Measurements from ENCODE around the gene DDX56.
"Not testable (repeated sequence)": the region's sequence is repeated elsewhere in the genome, so short reads cannot be mapped to it uniquely, and the experiment has no call there.

The DDX56 gene

DNA sequence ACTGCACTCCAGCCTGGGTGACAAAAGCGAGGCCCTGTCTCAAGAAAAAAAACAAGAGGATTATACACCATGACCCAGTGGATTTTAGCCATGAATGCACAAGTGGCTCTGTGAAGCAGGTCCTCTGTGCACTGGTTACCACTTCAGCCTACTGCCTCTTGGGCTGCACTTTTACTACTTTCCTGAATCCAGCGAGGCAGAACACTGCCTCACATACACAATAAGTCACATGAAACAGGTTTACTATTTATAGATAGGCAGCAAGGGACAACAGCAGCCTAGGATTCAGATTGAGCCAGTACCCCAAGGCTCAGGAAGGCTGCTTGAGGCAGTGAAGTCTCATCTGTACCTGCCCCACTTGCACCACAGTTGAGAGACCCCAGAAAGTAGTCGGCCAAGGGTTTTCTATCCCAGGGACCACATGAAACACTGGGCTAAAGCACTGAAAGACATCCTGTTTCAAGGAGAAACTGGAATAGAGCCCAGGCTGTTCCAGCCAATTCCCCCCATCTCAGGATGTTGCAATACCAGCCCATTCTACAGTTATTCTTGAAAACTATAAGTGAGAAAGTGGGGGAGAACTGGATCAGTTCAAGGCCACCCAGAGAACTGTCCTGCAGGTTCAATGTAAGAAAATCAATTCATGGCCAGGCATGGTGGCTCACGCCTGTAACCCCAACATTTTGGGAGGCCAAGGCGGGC, 22.4 kb upstream of the DDX56 start:
- DNase-seq, result no peak

DNA sequence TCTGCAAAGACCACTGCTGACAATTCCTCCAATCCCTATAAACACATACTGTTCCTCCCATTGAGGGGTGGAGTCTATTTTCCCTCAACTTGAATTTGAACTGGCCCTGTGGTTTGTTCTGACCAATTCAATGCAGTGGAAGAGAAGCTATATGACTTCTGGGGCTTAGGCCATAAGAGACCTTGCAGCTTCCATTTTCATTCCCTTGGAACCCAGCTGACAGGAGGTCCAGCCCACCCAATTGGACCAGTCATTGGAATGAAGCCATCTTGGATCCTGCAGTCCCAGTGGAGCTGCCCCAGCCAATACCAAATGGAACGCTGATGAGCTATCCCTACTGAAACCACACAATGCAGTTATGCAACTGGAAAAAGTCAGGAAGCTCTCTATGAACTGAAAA, 17.2 kb upstream of the DDX56 start:
- DNase-seq, result no peak

DNA sequence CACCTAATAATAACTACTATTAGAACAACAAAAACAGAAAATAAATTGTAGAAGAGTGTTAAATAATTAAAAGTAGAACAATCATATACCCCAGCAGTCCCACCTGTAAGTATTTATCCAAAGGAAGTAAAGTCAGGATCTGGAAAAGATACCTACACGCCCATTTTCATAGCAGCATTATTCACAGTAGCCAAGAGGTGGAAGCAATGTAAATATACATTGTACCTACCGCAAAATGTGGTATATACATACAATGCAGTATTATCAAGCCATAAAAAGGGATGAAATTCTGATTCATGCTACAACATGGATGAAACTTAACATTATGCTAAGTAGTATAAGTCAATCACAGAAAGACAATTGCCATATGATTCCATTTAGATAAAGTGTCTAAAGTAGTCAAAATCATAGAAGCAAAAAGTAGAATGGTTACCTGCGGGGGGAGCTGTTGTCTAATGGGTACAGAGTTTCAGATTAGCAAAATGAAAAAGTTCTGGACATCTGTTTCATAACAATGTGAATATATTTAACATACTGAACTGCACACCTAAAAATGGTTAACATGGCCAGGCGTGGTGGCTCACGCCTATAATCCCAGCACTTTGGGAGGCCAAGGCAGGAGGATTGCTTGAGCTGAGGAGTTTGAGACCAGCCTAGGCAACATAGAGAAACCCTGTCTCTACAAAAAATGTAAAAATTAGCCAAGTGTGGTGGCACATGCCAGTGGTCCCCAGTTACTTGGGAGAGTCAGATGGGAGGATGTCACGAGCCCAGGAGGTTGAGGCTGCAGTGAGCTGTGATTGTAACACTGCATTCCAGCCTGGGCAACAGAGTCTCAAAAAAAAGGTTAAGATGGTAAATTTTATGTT, 14.4 kb upstream of the DDX56 start:
- DNase-seq, result peak; percentile 70

DNA sequence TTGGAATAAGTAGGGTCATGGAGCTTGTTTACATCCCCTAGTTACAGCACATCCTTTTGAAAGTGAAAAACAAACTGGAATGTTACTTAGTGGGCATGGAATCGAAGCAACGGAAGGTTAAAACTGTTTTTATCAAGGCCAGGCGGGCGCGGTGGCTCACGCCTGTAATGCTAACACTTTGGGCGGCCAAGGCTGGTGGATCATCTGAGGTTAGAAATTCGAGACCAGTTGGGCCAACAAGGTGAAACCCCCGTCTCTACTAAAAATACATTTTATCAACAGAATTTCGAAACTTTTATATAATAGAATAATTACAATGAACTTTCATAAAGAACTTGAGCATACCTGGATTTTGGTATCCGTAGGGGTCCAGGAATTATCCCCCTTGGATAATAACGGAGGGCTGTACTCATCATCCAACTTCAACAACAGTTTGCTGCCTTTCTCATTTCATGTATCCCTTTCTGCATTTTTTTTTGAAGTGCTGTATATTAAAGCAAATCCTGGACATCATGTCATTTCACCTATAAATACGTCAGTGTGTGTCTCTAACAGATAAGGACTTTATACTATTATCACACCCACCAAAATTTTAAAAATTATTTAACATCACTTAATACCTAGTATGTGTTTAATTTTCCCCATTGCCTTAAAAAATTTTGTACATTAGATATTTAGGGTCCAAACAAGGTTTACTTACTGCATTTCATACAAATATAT, 9.6 kb upstream of the DDX56 start:
- no peak for DNase-seq

DNA sequence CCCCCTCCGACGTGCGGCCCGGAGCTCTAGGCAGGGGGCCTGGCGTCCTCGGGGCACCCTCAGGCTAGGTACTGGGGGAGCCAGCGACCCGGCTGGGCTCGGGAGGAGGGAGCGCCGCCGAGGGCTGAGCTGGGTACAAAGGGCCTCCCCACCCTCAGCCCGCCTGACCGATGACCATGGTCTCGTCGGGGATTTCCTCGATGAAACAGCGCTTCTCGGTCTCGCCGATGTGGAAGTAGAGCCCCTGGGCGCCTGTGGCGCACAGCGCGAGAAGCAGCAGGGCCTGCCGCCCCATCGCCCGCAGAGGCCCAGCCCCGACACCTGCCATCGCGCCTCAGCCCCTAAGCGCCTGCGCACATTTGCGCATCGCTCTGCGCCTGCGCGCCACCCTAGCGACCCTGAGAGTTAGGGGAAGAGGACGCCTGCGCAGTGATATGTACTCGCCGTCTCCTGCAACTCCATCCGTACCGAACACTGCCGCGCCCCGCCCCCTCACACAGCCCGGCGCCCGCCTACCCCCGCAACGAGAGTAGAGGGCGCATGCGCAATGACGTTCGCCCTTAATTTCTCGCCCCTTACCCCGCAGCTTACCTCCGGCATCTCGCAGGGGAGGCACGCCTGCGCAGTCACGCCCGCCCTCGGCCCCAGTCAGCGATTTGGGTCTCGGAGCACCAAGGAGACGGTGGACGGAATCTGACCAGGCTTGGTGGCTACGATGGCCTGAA, 8.3 kb upstream of the DDX56 start, which contains the start of gene TMED4:
TMED4 (minus strand) TSS at position 353 of the 725 bp plus-strand sequence; CDS start at position 328, 25 bp downstream.
- peak; percentile 100 for DNase-seq

DNA sequence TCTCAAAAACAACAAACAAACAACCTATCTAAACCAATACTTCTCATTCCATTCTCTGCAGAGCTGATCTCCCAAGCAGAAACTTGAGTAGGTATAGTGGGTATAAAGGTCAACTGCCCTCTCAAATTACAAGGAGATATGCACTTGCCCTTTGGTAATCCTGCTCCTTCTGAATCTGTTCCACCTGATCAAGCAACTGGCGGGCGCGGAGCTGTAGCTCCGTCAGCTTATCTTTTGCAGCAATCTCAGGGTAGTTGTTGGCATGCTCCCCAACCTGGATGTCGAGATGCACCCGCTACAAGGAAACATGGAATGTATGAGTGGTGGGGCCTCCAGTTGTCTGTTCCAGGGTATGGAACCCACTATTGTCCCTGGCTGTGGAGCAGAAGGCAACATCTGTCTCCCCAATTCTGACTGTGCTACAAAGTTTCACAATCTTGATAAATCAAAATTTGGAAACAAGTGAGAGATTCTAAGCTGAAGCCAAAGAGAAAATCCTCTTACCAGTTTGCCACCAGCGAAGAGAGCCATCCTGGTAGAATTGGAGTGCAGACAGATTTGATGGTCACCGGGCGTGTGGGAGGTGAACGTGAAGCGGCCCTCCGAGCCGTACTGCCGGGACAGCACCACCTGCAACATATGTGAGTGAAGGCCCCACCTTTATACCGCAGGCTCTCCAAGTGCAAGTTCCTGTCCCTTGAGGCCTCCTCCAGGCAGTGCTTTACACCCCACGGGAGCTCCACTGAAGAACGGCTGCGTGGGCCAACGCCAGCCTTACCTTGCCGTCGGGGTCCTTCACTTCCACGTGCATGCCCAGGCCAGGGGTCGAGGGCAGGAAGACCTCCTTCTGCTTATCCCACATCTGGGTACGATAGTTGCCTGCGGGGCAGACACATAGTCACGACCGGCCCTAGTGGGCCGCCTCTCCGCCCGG, 7.5 kb upstream of the DDX56 start:
- peak; percentile 58 for DNase-seq

DNA sequence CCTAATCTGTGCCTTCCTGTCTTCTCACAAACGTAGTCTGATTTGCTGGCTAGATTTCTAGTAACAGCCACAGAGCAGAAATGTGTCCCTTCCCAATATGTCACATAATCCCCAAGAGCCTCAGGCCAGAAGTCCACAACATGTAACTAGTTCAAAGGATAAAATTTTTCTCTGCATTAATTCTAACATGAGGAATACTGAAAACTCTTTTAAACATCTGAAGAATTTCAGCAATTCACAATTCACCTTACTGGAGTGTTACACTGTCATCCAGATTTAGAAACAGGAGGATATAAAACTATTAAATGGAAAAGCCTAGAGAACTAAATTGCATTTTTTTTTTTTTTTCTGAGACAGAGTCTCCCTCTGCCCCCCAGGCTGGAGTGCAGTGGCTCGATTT, 2.5 kb upstream of the DDX56 start:
- DNase-seq, result no peak

DNA sequence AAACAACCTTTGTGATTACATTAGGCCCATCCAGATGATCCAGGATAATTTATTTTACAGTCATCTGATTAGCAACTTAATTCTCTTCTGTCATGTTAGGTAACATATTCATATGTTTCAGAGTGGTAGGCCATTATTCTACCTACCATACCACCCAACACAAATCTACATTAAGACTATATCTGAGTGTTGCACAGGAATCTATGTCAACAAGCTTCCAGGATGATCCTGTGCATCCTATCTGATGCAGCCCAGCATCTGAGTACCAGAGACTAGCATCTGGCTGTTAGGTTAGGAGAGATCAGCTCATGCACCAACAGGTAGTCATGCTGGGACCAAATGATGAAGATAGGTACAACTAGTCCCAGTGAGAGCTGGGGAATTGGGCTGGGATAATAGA, 1.3 kb upstream of the DDX56 start:
- no peak for DNase-seq

DNA sequence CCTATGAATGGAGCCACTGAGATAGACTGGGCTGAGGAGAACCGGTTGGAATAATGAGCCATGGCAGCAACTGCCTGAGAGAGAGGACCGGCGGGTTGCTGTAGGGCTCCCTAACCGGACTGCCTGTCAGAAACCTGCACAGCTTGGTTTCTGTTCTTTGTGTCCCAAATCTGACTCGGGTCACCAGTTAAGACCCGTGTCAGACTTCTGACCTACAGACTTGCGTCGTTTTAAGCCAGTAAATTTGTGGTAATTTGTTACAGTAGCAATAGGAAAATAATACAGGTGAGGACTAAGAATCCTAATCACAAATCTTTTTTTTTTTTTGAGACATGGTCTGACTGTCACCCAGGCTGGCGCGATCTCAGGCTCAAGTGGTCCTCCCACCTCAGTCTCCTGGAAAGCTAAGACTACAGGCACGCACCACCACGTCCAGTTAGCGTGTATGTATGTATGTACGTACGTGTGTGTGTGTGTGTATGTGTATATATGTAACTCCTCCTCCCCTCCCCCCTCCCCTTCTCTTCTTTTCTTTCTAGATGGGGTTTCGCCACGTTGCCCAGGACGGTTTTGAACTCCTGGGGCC, 672 bp upstream of the DDX56 start:
- no peak for DNase-seq

DNA sequence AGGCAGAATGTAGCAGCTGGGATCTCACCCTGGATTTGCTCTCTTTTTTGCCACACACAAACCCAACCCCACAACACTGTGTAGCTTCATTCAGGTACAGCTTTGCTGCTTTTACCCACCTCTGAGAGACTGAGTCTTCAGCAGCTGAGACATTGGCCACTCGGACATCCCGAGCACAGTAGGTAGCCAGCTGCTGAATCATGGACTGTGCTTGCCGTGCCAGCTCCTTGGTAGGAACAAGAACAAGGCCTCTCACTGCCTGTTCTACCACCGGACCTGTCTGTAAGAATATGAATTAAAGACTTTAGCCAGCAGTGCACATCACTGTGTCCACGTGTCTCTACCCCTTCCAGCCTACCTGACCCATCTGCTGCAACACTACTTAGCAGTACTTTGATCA, 937 bp downstream of the DDX56 start:
- no peak for DNase-seq

DNA sequence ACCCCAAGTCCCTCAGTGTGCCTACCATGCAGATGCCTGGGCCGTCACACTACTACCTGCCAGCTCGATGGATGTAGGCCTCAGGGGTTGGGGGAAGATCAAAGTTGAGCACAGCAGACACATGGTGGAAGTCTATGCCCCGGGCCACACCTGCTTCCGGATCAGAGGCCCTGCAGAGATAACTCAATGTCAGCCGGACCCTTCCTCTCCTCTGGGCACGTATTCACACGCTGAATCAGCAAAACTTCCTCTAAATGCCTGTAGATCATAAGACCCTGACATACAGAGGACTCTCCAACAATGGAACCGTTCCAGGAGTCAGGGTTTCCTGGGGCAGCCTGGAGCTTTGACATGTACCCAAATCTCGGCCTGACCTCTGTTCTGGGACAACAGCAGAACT, 3.7 kb downstream of the DDX56 start:
- no peak for DNase-seq

DNA sequence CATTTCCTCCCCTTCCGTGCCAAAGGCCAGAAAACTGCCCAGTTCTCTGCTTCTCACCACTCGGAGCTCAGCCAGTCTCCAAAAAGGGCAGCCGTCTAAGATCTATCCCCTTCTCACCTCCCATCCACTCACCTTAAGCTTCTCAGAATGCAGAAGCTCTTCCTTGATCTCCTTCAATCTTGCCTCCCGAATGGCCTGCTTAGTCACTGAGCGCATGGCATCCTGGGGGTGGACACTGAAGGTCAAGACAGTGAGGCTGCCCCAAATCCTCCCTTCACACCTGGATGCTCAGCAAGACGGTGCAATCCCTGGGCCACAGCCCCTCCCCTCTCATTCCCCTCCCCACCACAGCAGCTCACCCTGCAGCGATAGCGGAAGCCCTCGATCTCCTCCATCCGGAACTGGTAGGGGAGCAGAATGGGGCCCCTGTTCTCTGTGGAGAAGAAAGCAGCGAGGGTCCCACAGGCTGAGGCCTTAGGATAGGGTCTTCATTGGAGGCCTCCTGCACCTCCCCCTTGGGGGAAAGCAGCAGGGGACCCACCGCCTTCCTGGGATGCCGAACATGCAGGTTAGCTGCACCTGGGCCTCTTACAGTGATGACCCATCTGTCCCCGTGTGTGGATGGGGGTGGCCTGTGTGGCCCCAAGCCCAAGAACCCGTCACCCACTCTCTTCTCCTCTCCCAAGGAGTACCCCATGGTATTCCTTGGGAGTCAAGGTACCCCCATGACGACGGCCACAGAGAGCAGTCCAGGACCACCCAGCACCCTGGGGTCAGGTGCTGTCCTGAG, 4.7 kb downstream of the DDX56 start:
- DNase-seq, result no peak

DNA sequence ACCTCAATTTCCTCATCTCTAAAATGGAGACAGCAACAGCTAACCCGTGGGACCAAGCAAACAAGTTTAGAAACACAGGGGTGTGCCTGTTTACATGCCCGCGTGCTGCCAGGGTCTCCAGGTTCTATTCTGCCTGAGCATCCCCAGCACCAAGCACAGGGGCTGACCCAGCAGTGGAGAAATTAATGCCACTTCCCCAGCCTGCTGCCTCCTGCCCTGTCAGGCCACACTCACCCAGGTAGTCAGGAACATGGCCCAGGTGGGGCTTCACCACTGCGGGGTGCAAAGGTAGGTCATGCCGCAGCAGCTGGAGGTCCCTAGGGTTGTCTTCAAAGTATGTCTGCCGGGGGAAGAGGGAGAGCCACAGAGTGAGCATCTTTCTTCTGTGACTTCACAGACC, 5.8 kb downstream of the DDX56 start:
- DNase-seq, result no peak

DNA sequence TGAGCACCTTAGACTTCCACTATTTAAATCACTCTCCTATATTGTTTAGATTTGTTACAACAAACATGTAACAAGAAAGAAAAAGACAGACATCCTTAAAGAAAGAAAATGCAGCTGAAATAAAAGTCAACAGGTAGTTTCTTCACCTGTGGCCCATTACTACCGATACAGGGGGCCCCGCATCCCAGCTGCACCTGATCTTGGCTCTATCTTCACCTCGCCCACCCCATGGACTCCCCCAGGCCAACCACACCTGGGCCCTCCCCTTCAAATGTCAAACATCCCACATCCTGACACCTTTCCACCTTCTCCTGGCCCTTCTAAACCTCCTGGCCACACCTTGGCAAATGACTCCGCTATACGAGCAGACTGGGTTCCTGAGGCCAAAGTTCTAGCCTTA, 7.0 kb downstream of the DDX56 start:
- DNase-seq, result no peak

DNA sequence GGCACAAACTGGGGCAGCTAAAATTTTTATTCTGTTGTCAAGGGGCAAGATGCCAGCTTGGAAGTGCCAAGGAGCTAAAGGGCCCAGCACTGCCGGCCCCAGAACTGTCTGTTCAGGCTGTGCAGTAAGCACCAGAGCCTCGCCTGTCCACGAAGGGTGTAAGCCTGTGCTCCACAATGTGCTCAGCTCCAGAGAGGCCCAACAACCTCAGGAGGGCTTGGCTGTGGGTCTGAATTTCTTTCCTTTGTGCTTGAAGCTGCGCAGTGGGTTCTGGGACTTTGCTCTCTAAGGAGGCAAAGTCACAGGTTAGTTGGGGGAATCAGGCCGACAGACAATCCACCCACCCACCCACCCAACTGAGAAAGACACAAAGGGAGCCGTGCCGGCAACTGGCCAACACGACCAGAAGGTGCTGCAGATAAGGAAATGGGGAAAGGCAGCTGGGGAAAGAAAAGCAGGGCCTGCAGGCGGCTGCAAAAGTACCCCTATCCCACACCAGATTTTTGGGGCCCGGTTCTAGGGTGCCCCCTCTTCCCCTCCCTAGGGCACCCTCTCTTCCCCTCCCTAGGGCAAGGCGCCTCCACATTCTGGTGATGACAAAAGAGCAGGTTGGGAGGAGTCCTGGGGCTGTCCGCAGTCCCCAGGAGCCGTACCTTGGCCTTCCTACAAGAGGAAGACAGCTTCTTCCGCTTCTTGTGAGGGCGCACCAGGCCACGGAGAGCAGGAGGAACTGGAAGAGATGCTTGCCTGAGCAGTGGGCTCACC, 7.7 kb downstream of the DDX56 start:
- no peak for DNase-seq

DNA sequence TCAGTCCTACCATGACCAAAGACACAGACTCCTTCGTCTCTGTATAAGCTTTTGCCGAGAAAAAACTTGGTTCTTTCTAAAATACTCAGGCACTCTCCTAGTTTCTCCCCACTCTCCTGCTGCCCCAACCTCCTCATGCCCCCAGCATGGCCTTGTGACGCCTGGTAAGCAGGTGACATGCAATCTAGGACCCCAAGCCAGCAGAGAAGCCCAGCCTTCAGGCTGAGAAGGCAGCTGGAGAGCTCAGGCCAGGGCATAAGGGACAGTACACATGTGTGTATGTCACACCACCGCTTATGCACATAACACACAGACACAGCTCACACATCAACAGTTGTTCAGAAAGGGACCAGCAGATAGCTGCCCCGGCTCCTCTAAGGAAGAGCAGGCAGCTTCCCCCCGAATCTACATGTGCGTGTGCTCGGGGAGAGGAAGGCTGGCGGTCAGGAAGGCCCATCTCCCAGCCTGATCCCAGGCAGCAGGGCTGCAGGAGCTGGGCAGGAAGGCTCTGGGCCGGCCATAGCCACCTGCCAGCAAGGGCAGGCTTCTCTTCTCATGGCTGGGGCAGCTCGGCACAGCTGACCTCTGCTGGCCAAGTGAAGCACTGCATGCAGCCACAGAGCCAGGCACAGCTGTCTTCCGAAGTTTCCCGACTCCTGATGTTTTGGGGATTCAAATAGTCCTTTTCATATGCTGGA, 8.5 kb downstream of the DDX56 start:
- DNase-seq, result peak; percentile 76

DNA sequence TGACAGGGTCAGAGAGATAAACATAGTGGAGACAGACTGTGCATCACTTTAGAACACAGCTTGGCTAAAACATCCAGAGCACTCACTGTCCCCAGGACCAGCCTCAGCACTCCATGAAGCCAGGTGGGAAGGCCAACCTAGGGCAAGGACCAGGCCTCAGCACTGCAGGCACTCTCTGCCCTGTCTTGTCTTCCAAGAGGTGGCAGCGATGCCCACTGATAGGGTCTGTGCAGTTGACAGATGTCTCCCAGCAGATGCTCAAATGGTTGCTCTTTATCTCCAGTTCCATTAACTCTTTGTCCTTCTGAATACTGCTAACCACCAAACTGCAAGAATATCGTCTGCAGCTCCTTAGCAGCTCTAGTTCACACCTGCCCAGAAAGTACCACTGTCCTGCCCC, 9.1 kb downstream of the DDX56 start:
- DNase-seq, result no peak

DNA sequence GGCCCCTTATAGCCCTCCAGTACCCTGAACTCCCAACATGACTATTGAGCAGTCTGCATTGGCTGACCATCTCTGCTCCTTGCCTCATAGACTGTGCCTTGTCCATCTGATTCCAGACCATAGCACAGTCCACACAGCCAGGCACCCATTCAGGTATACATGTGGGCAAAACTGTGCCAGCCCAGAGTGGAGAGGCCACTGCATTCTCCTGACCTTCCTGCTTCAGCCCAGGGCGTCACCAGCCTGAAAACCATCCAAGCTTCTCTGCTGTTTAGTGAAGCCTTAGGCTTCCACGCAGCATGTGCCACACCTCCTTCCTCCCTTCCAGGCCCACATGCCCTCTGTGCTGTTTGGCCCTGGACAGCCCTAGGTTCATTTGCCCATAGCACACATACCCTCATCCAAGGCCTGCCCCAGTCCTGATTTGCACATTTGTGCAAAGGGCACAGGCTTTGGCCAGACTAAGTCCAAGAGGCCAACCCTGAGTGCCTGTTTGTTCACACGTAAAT, 10.5 kb downstream of the DDX56 start:
- DNase-seq, result no peak

DNA sequence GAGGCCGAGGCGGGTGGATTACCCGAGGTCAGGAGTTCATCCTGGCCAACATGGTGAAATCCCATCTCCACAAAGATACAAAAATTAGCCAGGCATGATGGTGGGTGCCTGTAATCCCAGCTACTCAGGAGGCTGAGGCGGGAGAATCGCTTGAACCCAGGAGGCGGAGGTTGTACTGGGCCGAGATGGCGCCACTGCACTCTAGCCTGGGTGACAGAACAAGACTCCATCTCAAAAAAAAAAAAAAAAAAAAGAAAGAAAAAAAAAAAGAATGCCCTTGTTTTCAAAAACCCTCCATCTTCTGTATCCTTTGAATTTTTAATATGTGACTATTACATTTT, 11.1 kb downstream of the DDX56 start:
- not testable (repeated sequence) for DNase-seq
